Breast epithelium (tissue), 3 donors: Measurements from ENCODE around the gene NDUFAF8.

Source experiments
- CTCF ChIP-seq, 3 donors: fragments of 450-650 bp; IDR thresholded peaks; one replicate each; pipeline ENCODE4 v1.5.1; 2016 to 2017; ENCODE audit warnings: antibody characterized with exemption in 3 of 3, mild to moderate bottlenecking in 3 of 3, moderate library complexity in 3 of 3
- POLR2A ChIP-seq: fragments of 450-650 bp; IDR thresholded peaks from one replicate; pipeline ENCODE4 v1.6.1; 2016; ENCODE audit warnings: antibody characterized with exemption, mild to moderate bottlenecking, moderate library complexity

- TF ChIP-seq POLR2A (no peak), CTCF (IDR thresholded peaks at IDR 0.05) (no peak)
Observed at GRCh38 chr17:81190591-81190990, 48.5 kb upstream of the NDUFAF8 start.
